HG02798 (cell line): ENCODE measurements around the gene CREB3.

ENCODE experiments used
- ATAC-seq: cut with Tn5 transposase; IDR thresholded peaks from one replicate; pipeline ENCODE4 v1.9.1; 2021; ENCODE audit warnings: mild to moderate bottlenecking; ENCODE audit not compliant: unreplicated experiment, poor library complexity

Gene CREB3

DNA sequence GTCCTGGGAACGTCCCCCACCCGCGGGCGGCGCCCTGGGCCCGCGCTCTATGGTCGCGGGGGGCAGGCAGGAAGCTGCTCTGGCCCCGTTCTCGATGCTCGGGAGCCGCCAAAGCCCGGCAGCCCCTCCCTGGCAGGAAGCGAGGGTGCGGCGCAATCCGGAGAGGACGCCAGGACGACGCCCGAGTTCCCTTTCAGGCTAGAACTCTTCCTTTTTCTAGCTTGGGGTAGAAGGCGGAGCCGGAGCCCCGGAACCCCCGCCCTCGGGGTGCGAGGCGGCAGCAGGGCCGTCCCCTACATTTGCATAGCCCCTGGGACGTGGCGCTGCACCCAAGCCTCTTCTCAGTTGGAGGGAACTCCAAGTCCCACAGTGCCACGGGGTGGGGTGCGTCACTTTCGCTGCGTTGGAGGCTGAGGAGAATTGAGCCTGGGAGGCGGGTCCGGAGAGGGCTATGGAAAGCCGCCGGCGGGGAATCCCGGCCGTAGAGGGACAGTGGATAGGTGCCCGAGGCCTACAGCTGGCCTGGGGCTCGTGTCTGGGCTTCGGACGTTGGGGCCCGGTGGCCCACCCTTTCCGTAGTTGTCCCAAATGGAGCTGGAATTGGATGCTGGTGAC lies at the start of gene CREB3, which contains the start of gene TLN1:
TSS of gene CREB3 (plus strand) at position 482 of the 615 bp plus-strand sequence. CDS start at position 589, 107 bp downstream.
TSS of gene TLN1 (minus strand) at position 11 of the 615 bp plus-strand sequence. CDS start 6,501 bp downstream, outside the sequence.
- ATAC-seq: peak; percentile 82

GRCh38 chr9:35683323-35683722 lies 49.1 kb upstream of the CREB3 start:
- no peak for ATAC-seq

DNA sequence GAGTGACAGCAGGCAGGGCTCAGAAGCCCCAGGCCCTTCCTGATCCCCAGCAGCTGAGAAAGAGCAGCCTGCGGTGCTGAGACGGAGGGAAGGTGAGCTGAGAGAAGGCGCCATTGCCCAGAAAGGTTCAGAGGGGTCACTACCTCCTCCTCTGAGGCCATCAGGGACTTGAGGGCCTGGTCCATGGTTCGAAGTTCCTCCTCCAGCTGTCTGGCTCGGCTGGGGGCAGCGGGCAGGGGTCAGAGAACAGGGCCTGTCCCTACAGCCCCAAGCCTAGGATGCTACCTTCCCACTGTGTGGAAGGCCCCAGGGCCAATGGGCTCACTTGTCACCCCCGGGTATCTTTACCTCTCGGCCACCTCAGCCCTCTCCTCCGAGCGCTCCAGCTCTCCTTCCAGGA lies 47.5 kb upstream of the CREB3 start:
- ATAC-seq: no peak

- no peak for ATAC-seq
These were observed 47.0 kb upstream of the CREB3 start for GRCh38 chr9:35685506-35685905.

DNA sequence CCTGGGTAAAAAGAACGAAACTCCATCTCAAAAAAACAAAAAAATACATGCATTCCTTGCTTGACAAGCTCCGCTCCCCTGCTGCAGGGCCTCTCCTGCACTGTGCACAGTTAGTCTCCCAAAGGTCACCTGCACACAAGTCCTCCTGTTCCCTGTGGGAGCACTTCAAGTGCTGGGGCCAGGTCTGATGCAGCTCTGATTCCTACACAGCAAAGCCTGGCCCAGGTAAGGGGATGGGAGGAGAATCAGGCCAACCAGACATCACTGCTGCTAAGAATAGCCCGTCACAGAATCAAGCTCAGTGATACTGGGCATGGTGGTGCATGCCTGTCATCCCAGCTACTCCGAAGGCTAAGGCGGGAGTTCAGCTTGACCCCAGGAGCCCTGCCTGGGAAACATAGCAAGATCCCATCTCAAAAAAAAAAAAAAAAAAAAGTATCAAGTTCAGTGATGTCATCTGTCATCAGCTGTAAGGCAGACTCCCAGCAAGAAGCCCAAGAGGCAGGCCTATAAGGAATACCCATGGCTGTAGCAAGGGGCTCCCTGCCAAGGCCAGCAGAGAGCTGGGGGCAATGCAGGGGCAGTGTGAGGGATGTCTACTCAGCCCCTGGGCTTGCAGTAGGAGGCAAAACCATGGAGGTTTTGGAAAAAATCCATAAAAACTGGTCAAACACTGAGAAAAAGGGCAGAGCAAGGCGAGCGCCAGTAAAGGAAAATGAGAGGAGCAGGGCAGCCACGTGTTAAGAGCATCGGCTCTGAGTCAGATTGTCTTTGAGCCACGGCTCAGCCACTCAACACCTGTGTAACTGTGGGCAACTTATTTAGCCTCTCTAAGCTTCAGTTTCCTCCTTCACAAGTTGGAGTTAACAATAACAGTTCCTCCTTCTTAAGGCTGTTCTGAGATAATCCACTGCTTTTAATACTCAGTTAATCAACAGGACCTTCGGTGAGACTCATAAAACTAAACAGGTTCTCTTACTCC lies 46.0 kb upstream of the CREB3 start:
- ATAC-seq: peak; percentile 51

GRCh38 chr9:35687306-35687705 lies 45.2 kb upstream of the CREB3 start:
- ATAC-seq: no peak

GRCh38 chr9:35687972-35688557 lies 44.4 kb upstream of the CREB3 start:
- no peak for ATAC-seq

DNA sequence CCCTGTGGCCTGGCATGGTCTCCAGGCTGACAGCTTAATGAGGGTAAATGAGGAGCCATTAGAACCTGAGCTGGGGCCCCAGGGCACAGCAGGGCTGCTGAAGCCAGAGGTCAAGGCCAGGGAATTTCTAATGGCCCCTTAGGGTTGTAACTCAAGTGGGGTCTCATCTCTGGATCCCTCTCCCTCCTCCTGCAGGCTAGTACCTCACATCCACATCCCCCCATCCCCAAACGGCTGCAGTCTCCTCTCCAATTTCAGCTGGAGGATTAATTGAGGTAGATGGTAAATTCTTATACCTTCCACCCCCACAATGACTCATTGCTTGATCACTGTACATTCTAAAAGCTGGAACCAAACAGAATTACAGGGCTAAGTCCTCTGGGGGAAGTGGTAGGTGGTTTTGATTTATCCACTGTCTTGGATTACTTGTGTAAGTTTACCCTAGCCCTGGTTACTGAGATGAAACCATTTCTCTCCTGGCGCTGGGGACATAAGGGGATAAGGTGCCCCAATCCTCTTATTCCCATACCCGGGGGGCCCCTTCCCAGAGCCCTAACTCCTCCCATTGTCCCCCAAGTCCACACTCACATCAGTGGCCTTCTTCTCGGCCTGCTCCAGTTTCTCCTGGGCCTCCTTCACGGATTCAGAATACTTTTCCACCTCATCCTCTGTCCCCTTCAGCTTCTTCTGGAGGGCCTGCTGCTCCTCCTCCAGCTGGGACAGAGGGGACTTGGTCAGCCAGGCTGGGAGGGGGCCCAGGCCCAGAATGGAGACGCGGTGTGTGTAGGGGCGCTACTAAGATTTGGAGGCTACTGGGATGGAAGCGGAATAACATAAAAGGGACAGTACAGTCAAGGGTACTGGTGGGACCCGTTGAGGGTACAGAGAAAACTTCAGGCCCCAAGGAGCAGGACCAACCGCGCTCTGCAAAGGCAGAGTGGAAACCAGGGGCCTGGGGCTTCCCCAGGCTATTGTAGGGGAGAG lies 43.6 kb upstream of the CREB3 start:
- ATAC-seq: no peak

GRCh38 chr9:35689542-35690293 lies 42.7 kb upstream of the CREB3 start, which contains the start of gene TPM2:
TPM2 (minus strand) TSS chr9:35689925; CDS start chr9:35689817, 108 bp downstream.
- no peak for ATAC-seq

DNA sequence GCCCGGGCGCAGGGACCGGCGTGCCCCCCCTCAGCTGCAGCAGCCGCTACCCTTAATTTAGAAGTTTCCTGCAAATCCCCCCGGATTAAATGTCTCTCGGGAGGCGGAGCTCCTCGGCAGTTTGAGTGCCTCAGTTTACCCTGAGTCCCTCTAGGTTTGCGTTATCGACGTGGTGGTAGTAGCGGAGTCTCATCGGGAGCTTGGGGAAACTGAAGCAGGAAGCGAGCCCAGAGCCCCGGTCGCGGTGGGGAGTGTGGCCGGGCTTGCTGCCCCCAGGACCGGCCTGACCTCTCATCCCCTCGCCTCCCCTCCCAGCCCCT lies 42.2 kb upstream of the CREB3 start:
- ATAC-seq: no peak

- no peak for ATAC-seq
These were observed 41.7 kb upstream of the CREB3 start for GRCh38 chr9:35690614-35691333.

DNA sequence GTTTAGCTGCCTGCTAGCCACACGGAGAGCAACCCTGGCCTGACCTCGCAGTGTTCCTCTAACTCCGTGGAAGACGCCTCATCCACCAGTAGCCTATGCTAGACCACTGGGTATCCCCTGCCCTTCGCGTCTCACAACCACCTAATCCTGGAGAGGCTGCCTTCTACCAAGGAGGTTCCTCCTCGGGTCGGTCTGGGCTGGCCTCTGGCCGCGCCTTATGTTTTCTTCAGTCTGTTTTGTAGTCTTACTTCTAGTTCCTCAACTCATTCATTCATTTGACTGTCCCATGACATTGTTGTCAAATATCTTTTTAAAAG lies 41.2 kb upstream of the CREB3 start:
- no peak for ATAC-seq

DNA sequence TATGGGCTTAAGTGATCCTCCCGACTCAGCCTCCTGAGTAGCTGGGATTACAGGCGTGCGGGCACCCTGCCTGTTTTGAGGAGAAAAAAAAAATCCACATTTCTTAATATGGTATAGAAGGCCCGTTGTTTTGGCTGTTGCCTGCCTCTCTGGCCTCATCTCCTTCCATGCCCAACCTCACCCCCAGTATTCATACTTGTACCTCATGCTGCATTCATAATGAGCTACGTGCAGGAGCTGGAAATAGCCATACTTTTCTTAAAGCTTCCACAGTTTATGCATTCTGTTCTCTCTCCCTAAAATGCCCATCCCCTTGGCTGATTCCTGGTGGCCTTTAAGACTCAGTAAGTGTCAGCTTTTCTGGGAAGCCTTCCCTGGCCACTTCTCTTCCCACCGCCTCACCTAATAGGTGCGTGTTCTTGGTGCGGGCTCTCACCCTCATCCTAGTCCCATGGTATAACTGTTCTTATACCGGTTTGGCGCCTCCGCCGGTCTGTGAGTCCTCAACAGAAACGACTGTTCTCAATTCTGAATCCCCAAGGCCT lies 40.6 kb upstream of the CREB3 start:
- ATAC-seq: no peak

DNA sequence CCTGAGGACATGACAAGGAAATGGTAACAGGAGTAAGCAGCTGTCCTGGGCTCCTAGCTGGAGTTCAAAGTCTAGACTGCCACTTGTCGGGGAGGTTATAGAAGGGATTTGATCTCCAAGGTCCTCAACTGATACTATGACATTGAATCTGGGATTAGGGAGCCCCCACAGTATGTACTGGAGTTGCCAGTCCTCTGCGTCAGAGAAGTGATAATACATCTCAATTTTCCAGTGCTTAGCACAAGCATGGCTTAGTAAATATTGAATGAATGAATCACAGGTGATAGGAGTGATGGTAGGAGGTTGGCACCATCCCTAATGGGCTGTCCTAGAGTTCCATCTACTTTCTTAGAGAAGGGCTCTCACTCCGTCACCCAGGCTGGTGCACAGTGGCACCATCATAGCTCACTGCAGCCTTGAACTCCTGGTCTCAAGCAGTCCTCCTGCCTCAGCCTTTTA lies 36.5 kb upstream of the CREB3 start:
- no peak for ATAC-seq

DNA sequence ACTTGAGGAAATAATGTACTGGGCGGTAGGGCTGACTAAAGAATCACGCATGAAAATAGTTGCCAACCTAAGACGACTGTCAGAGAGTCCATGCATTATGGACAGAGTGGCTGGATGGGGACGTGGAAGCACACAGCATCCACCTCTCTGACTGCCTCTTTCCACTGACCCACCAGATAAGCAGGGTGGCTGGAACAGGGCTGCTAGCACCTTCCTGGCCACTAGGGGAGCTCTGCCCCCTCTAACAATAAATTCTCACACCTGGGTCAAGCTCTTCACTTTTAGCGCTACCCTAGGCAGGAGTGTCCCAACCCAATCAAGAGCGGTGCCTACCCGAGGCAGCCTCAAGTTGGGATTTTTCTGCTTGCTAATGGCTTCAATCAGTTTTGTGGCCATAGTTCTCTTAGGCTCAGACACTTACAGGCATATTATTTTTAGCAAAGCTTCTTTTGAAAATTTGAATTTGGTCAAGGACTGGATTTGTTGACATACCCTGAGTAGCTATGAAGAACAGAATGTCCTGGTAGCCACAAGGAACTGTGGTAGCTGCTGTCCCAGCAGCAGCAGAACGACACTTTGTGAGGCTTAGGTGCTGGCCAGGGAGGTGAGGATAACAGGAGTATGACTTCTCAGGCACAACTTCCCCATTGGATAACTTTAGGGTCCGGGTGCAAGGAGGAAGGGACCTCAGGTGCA lies 35.8 kb upstream of the CREB3 start:
- peak; percentile 80 for ATAC-seq

- no peak for ATAC-seq
These were observed 35.0 kb upstream of the CREB3 start for GRCh38 chr9:35697486-35697885.

DNA sequence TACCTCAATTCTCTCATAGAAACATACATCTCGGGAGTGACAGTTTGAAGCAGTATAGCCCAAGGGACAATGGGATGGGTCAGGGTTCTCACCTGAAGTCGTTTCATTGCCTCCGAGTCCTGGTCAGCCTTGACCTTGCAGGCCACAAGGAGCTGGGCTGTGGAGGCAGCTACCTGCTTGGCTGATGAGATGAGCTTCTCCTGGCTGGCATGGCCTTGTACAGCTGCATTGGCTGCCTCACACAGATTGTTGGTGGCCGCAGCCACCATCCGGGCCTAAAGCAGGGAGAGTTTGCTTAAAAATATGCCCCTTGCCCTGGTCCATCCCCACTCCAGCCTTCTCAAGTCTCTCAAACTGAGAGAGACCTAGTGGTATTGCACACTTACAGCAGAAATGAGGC lies 34.2 kb upstream of the CREB3 start:
- ATAC-seq: no peak

GRCh38 chr9:35700031-35700430 lies 32.4 kb upstream of the CREB3 start:
- no peak for ATAC-seq
